ENCODE results near the gene GYS1.

Gene GYS1

GRCh38 chr19:48963371-48964204 is 29.5 kb downstream of the GYS1 start:
- peak; percentile 31 for DNase-seq (ENCODE audit: low spot score)

- no peak for DNase-seq (ENCODE audit: low spot score)
Measured at GRCh38 chr19:48962849-48963165, 30.3 kb downstream of the GYS1 start.

GRCh38 chr19:48962029-48962848 is 30.9 kb downstream of the GYS1 start:
- peak; percentile 75 for DNase-seq (ENCODE audit: low spot score)

- DNase-seq (ENCODE audit: low spot score): no peak
Measured at GRCh38 chr19:48961673-48962028, 31.5 kb downstream of the GYS1 start.

GRCh38 chr19:48961051-48961649 is 32.0 kb downstream of the GYS1 start:
- DNase-seq (ENCODE audit: low spot score): no peak

- DNase-seq (ENCODE audit: low spot score): no peak
Measured at GRCh38 chr19:48959341-48960239, 33.5 kb downstream of the GYS1 start.

- DNase-seq (ENCODE audit: low spot score): no peak
Measured at GRCh38 chr19:48958006-48958405, 35.1 kb downstream of the GYS1 start.

- no peak for DNase-seq (ENCODE audit: low spot score)
Measured at GRCh38 chr19:48955308-48955958, 37.7 kb downstream of the GYS1 start.

- peak; percentile 93 for DNase-seq (ENCODE audit: low spot score)
Measured at GRCh38 chr19:48954595-48955307, 38.4 kb downstream of the GYS1 start, which contains the start of gene BAX. BAX (plus strand) TSS chr19:48954875; CDS start chr19:48954929, 54 bp downstream.

GRCh38 chr19:48953990-48954594 is 39.0 kb downstream of the GYS1 start:
- no peak for DNase-seq (ENCODE audit: low spot score)

- DNase-seq (ENCODE audit: low spot score): no peak
Measured at GRCh38 chr19:48953141-48953540, 40.0 kb downstream of the GYS1 start.

GRCh38 chr19:48950830-48951519 is 42.1 kb downstream of the GYS1 start:
- DNase-seq (ENCODE audit: low spot score): no peak

- DNase-seq (ENCODE audit: low spot score): no peak
Measured at GRCh38 chr19:48950159-48950558, 43.0 kb downstream of the GYS1 start.

- no peak for DNase-seq (ENCODE audit: low spot score)
Measured at GRCh38 chr19:48947258-48947542, 45.9 kb downstream of the GYS1 start.

GRCh38 chr19:48946463-48947257 is 46.4 kb downstream of the GYS1 start:
- DNase-seq (ENCODE audit: low spot score): no peak

GRCh38 chr19:48945817-48946216 is 47.3 kb downstream of the GYS1 start:
- no peak for DNase-seq (ENCODE audit: low spot score)

- DNase-seq (ENCODE audit: low spot score): no peak
Measured at GRCh38 chr19:48945415-48945814, 47.7 kb downstream of the GYS1 start.

- DNase-seq (ENCODE audit: low spot score): no peak
Measured at GRCh38 chr19:48943081-48943480, 50.0 kb downstream of the GYS1 start.

GRCh38 chr19:48940902-48941301 is 52.2 kb downstream of the GYS1 start:
- DNase-seq (ENCODE audit: low spot score): no peak

Data from germinal center (tissue), 1 donor.